C4-2B (cell line): Measurements from ENCODE around the gene BICDL1.

Experiments used
- CTCF ChIP-seq: fragments of 450-650 bp; conservative IDR thresholded peaks from 2 replicates; pipeline ENCODE4 v1.5.1; 2017; ENCODE audit warnings: mild to moderate bottlenecking
- ZFX ChIP-seq: fragments of 450-650 bp; IDR thresholded peaks from 2 replicates; pipeline ENCODE4 v1.6.1; 2017

- no peak for TF ChIP-seq CTCF
- TF ChIP-seq ZFX: no peak
These were observed 6.0 kb downstream of the BICDL1 start for GRCh38 chr12:119994892-119995658.
